HepG2 (cell line): Measurements from ENCODE around the gene ACP5. TPM values are rescaled to one million over a fixed set of nuclear protein-coding genes. Genes with fewer than 3 reads are reported as not detected.

Source experiments
- ATAC-seq: fragments of 200-7000 bp; cut with Tn5 transposase; 3 replicates; pipeline ENCODE4 v1.9.1; 2020; ENCODE audit warnings: mild to moderate bottlenecking, moderate library complexity
- BruUV-seq: library from RNA; stranded (reverse); fragments of 400-500 nt; replicated peaks from 2 replicates; lab custom pipeline; 2021; lab: Mats Ljungman, UMichigan
- CTCF ChIA-PET: fragments of 300-600 bp; formaldehyde crosslinking; extraction: SDS; loops from one replicate; lab custom pipeline; 2021; ENCODE audit warnings: low total read pairs, inconsistent platforms, low intra/inter-chr PET ratio; lab: Yijun Ruan, JAX
- POLR2A ChIA-PET: fragments of 350-600 bp; sonication (Branson Sonifier 250); formaldehyde crosslinking; loops from one replicate; lab custom pipeline; 2020; ENCODE audit warnings: antibody characterized with exemption, inconsistent platforms; lab: Yijun Ruan, JAX
- DNase-seq: peaks from one replicate; pipeline ENCODE4 v3.0.0-alpha.2; 2015; ENCODE audit warnings: low spot score
- FAIRE-seq: peaks from 3 replicates; lab custom pipeline; 2011; peaks lifted over from hg19 to GRCh38; lab: Jason Lieb, UNC
- H2AFZ ChIP-seq: one replicate; pipeline ENCODE4 v1.6.1; 2011; ENCODE audit warnings: low read length, inconsistent platforms
- H3K27ac ChIP-seq: fragments of 300-600 bp; 3 replicates; pipeline ENCODE4 v1.8.0; 2011; ENCODE audit warnings: mixed run types, mild to moderate bottlenecking, mixed read lengths, low read length, inconsistent platforms; ENCODE audit not compliant: insufficient read depth; ENCODE audit errors: extremely low read length
- H3K27me3 ChIP-seq, 2 experiments: fragments of 200-600 bp in 1 of 2; 2 replicates in 1 of 2; 3 replicates in 1 of 2; pipeline versions ENCODE4 v1.6.0 to v1.8.0; 2011; ENCODE audit warnings: low read length in 2 of 2, mild to moderate bottlenecking in 2 of 2, moderate library complexity in 2 of 2, inconsistent platforms in 1 of 2; ENCODE audit not compliant: insufficient read depth in 2 of 2, control insufficient read depth in 1 of 2
- H3K36me3 ChIP-seq, 2 experiments: fragments of 200-600 bp in 1 of 2; replicated peaks in 1 of 2; 2 replicates in 1 of 2; 3 replicates in 1 of 2; pipeline versions ENCODE4 v1.5.1 to v1.8.0; 2011; ENCODE audit warnings: low read length in 2 of 2, inconsistent platforms in 1 of 2; ENCODE audit not compliant: insufficient read depth in 2 of 2, control insufficient read depth in 1 of 2
- H3K4me1 ChIP-seq: 2 replicates; pipeline ENCODE4 v1.5.1; 2012; ENCODE audit warnings: low read length, inconsistent platforms; ENCODE audit not compliant: insufficient read depth
- H3K4me2 ChIP-seq: 2 replicates; pipeline ENCODE4 v1.6.0; 2011; ENCODE audit warnings: low read depth, low read length, inconsistent platforms
- H3K4me3 ChIP-seq, 3 experiments: fragments of 200-600 bp in 1 of 3; sonication (generic), shearing (Covaris generic) in 1 of 3; replicated peaks in 1 of 3; 2 replicates each; pipeline ENCODE4 v1.5.1; 2011 to 2016; ENCODE audit warnings: low read length in 3 of 3, inconsistent platforms in 2 of 3, low read depth in 2 of 3, mild to moderate bottlenecking in 2 of 3, control low read depth in 1 of 3, mixed read lengths in 1 of 3; ENCODE audit not compliant: insufficient read depth in 1 of 3
- H3K79me2 ChIP-seq: one replicate; pipeline ENCODE4 v1.6.1; 2011; ENCODE audit warnings: low read length, inconsistent platforms; ENCODE audit not compliant: insufficient read depth
- H3K9ac ChIP-seq: 2 replicates; pipeline ENCODE4 v1.6.0; 2011; ENCODE audit warnings: mild to moderate bottlenecking, low read depth, low read length, inconsistent platforms; ENCODE audit not compliant: insufficient read depth
- H3K9me3 ChIP-seq: 2 replicates; pipeline ENCODE4 v1.5.1; 2012; ENCODE audit warnings: mild to moderate bottlenecking, low read length
- H4K20me1 ChIP-seq: 2 replicates; pipeline ENCODE4 v1.6.0; 2011; ENCODE audit warnings: inconsistent platforms, mild to moderate bottlenecking, low read length, moderate library complexity; ENCODE audit not compliant: insufficient read depth
- ARNT2 ChIP-seq: sonication (generic); formaldehyde crosslinking; IDR thresholded peaks from 2 replicates; pipeline ENCODE4 v1.8.0; 2022; ENCODE audit warnings: mild to moderate bottlenecking, low read depth, missing genetic modification reagents, moderate library complexity
- FOXA1 ChIP-seq, 2 experiments: fragments of 450-650 bp in 1 of 2; sonication (generic) in 1 of 2; formaldehyde crosslinking in 1 of 2; IDR thresholded peaks; 2 replicates each; pipeline versions ENCODE4 v1.4.0 to v1.6.1; 2016 to 2020; ENCODE audit warnings: missing genetic modification reagents in 1 of 2
- FOXK1 ChIP-seq: sonication (generic); formaldehyde crosslinking; IDR thresholded peaks from 2 replicates; pipeline ENCODE4 v1.4.0; 2020; ENCODE audit warnings: low read depth, missing genetic modification reagents, borderline replicate concordance
- IKZF5 ChIP-seq: IDR thresholded peaks from 2 replicates; pipeline ENCODE4 v1.6.1; 2018; ENCODE audit warnings: missing genetic modification reagents, mild to moderate bottlenecking, missing compliant biosample characterization
- KAT8 ChIP-seq: IDR thresholded peaks from 2 replicates; pipeline ENCODE4 v1.6.1; 2016; ENCODE audit warnings: missing genetic modification reagents, missing compliant biosample characterization
- MLX ChIP-seq: IDR thresholded peaks from 2 replicates; pipeline ENCODE4 v1.6.1; 2016
- NR2F6 ChIP-seq, 2 experiments: IDR thresholded peaks; 2 replicates each; pipeline ENCODE4 v1.6.1; 2016; ENCODE audit warnings: antibody characterized with exemption in 1 of 2, mild to moderate bottlenecking in 1 of 2
- PHF8 ChIP-seq: sonication (generic); formaldehyde crosslinking; IDR thresholded peaks from 2 replicates; pipeline ENCODE4 v1.5.0; 2020; ENCODE audit warnings: missing genetic modification reagents
- RAD21 ChIP-seq: fragments of 450-650 bp; formaldehyde crosslinking; IDR thresholded peaks from 2 replicates; pipeline ENCODE4 v1.5.0; 2020; ENCODE audit warnings: mild to moderate bottlenecking
- RCOR2 ChIP-seq: IDR thresholded peaks from 2 replicates; pipeline ENCODE4 v1.6.1; 2016; ENCODE audit warnings: missing biosample characterization, missing genetic modification reagents
- TCF7L2 ChIP-seq: IDR thresholded peaks from 2 replicates; pipeline ENCODE4 v1.6.1; 2011; ENCODE audit warnings: mild to moderate bottlenecking, low read depth, low read length, moderate library complexity
- TEAD2 ChIP-seq: sonication (generic); formaldehyde crosslinking; IDR thresholded peaks from 2 replicates; pipeline ENCODE4 v1.9.0; 2021; ENCODE audit warnings: missing genetic modification reagents
- TFAP4 ChIP-seq: sonication (generic); IDR thresholded peaks from 2 replicates; pipeline ENCODE4 v1.6.1; 2016; ENCODE audit warnings: low read depth, borderline replicate concordance
- ZBTB25 ChIP-seq: IDR thresholded peaks from 2 replicates; pipeline ENCODE4 v1.6.1; 2018; ENCODE audit warnings: missing genetic modification reagents
- ZMYM2 ChIP-seq: sonication (generic); formaldehyde crosslinking; IDR thresholded peaks from 2 replicates; pipeline ENCODE4 v1.8.0; 2022; ENCODE audit warnings: mild to moderate bottlenecking, missing genetic modification reagents
- ZNF232 ChIP-seq: sonication (generic); formaldehyde crosslinking; IDR thresholded peaks from 2 replicates; pipeline ENCODE4 v1.4.0; 2020; ENCODE audit warnings: missing genetic modification reagents, borderline replicate concordance
- ZNF276 ChIP-seq: sonication (generic); formaldehyde crosslinking; IDR thresholded peaks from 2 replicates; pipeline ENCODE4 v1.4.0; 2020; ENCODE audit warnings: mild to moderate bottlenecking, low read depth, missing genetic modification reagents
- WGBS: methylation state at CpG from one replicate; pipeline ENCODE4 v1.1.6; 2017; ENCODE audit warnings: low lambda C conversion rate; 5-methylcytosine and 5-hydroxymethylcytosine counted together
- in situ Hi-C: cut with HindIII; loops from 2 replicates; pipeline ENCODE4 v1.10.0; 2017; ENCODE audit warnings: low pct_unique_long_range_greater_than_20kb; ENCODE audit not compliant: extremely low pct_ligation_motif_present
- intact Hi-C: fragments of 100-400 bp; cut with micrococcal nuclease; formaldehyde crosslinking; loops from one replicate; pipeline ENCODE4 v1.10.0; 2022; ENCODE audit not compliant: unreplicated experiment
- polyA plus RNA-seq, 8 experiments: library from polyadenylated mRNA; depleted of rRNA in 3 of 8; stranded (reverse) in 7 of 8; unstranded in 1 of 8; fragments of >200 nt; fragmentation: Illumina TruSeq in 4 of 8; extraction: Trizol in 4 of 8; gene quantifications; 2 replicates each; pipeline versions ENCODE4 v1.2.1 to v1.2.3, GENCODE V29; 2011 to 2016; ENCODE audit warnings: low read depth in 4 of 8, missing spikeins in 1 of 8, mixed read lengths in 1 of 8; ENCODE audit not compliant: insufficient read depth in 1 of 8
- total RNA-seq, 5 experiments: library from RNA; depleted of rRNA; stranded (reverse); fragments of >200 nt; fragmentation: Illumina TruSeq; extraction: Trizol; gene quantifications; 2 replicates each; pipeline ENCODE4 v1.2.3, GENCODE V29; 2016; ENCODE audit warnings: low read depth in 1 of 5

The ACP5 gene
- total and polyA plus RNA-seq, 2 of the 13 experiments (the other 11 are each of a cell fraction or from before 2014, with no cell fraction given) = 1.3 to 6.7 TPM

GRCh38 chr19:11530432-11530831, 47.0 kb downstream of the ACP5 start:
- in situ Hi-C loops = no loop called here
- Histone ChIP-seq H3K9ac (no peak overlapping the region), H3K4me3 (no peak overlapping the region), H3K9me3 (no peaks in the 10 kb centered on the region), H3K27ac (no peak overlapping the region), H4K20me1 (no peaks in the 10 kb centered on the region), H3K4me2 (no peak overlapping the region), H3K36me3 (no peaks in the 10 kb centered on the region), H3K79me2 (peaks cover 12% of the 10 kb centered on the region), H2AFZ (no peak overlapping the region), H3K4me1 (peaks cover 15% of the 10 kb centered on the region), H3K27me3 (no peaks in the 10 kb centered on the region)
- BruUV-seq = no TSS peak
- 15% methylated on average over 6 of the region's 9 CpGs for WGBS
- peak; percentile 57 for ATAC-seq
- ChIA-PET CTCF (no interaction called here), POLR2A (interaction anchor here (0.6 to 2.5 kb wide), 3 partner anchors 29 to 296 kb away, joined by 3 to 33 read pairs (median 5); partner anchors contain the start of genes ELOF1 and SWSAP1)
- intact Hi-C loops = no loop called here
- peak; percentile 95 for DNase-seq
- peak; percentile 87 for FAIRE-seq
- TF ChIP-seq TFAP4 (peak; percentile 48; the same call in 1 of the 2 replicates), PHF8 (CRISPR knock-in tag) (peak; percentile 38; the same call in 1 of the 2 replicates), FOXK1 (peak; percentile 76; the same call in 1 of the 2 replicates), ARNT2 (CRISPR knock-in tag) (0 out of 2 replicates have a peak, but pooled peaks have one; percentile 60), ZNF276 (CRISPR knock-in tag) (0 out of 2 replicates have a peak, but pooled peaks have one; percentile 31), KAT8 (peak; percentile 82), TCF7L2 (no peak), IKZF5 (CRISPR knock-in tag) (peak; percentile 65; the same call in 1 of the 2 replicates), RAD21 (CRISPR knock-in tag) (peak; percentile 68), TEAD2 (CRISPR knock-in tag) (no peak), FOXA1 (IDR thresholded peaks at IDR 0.05) (no peak), FOXA1 (CRISPR knock-in tag; IDR thresholded peaks at IDR 0.05) (peak; percentile 34; the same call in 1 of the 2 replicates), MLX (CRISPR knock-in tag) (peak; percentile 95), ZMYM2 (no peak), ZNF232 (CRISPR knock-in tag) (peak; percentile 50; the same call in 1 of the 2 replicates), NR2F6 (IDR thresholded peaks at IDR 0.05) (no peak), NR2F6 (CRISPR knock-in tag; IDR thresholded peaks at IDR 0.05) (peak; percentile 51; the same call in 1 of the 2 replicates), ZBTB25 (0 out of 2 replicates have a peak, but pooled peaks have one; percentile 43), RCOR2 (CRISPR knock-in tag) (peak; percentile 49; the same call in 1 of the 2 replicates)
